GM19193 (cell line): ENCODE data around the gene SMC1B.

ENCODE experiments used
- POLR2A ChIP-seq: IDR thresholded peaks from 4 replicates; pipeline ENCODE4 v1.6.1; 2011; ENCODE audit not compliant: insufficient read depth, insufficient read length; ENCODE audit errors: extremely low read depth

SMC1B gene

DNA sequence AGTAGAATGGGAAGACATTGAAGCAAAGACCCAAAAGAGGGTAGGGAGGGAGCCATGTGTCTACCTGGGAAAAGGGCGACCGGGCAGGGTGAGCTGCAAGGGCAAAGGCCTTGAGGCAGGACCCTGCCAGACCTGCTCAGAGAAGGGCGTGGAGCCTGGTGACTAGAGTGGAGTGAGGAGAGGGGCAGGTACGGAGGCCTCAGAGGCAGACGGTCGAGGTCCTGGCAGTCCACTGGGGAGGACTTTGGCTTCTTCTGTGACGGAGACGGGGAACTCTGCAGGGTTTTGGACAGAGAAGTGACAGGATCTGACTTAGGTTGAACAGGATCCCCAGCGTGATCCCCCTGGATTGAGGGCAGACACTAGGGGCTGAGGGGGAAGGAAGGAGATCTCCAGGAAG is 13.0 kb upstream of the SMC1B start:
- no peak for TF ChIP-seq POLR2A

GRCh38 chr22:45425531-45426265 is 12.3 kb upstream of the SMC1B start:
- TF ChIP-seq POLR2A, result no peak

DNA sequence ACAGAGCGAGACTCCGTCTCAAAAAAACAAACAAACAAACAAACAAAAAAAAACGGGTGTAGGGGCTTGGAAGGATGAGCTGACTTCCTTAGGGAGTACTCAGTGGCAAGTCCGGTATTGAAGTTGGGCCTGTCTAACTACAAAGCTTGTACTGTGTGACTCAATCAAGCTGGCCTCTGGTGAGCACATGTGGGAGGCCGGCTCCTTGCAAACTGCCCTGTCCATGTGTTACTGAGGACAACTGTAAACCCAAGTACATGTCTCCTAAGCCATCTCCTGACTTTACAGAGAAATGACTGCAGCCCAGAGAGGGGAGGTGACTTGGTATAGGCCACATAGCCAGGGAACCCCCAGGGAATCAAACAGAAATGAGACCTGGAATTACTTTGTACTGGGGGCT is 11.7 kb upstream of the SMC1B start:
- TF ChIP-seq POLR2A, result no peak

DNA sequence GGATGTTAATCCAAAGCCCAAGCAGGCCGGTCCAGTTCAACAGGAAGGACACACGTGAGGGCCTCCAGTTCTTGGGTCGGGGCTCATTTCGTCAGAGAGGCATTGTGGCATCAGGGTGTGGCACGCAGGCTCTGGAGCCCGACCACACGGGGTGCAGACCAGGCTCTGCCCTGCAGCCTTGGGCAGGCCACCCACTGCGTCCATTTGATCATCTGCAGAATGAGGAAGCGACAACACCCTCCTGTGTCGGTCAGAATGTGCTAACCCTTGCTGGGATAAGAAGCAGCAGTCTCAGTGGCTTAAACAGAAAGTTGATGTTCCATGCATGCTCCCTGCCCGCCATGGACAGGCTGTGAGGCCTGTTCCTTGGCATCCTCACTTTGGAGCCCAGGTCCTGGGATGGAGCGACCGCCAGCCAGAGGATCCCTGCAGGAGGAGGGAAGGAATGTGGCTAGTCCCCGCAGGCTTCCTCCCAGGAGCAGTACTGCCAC is 10.9 kb upstream of the SMC1B start:
- TF ChIP-seq POLR2A, result no peak

DNA sequence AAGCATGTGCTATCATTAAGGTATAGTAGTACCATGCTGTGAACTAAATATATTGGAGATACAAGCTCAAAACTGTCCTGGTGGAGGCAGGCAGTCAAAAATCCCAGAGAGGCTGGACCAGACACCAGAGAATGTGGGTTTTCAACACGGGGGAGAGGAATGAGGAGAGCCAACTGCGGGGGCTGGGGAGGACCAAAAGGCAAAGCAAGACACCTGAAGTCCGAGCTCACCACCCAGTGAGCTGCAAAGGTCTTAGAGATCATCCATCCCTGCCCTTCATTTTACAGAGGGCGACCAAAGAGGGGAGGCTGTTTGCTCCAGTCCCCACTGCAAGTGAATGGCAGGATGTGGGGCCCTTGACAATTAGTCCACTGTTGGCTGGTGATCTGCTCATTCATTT is 10.1 kb upstream of the SMC1B start:
- no peak for TF ChIP-seq POLR2A

- TF ChIP-seq POLR2A, result no peak
Measured at GRCh38 chr22:45422237-45422983, 9.0 kb upstream of the SMC1B start.

GRCh38 chr22:45421349-45422055 is 8.1 kb upstream of the SMC1B start:
- TF ChIP-seq POLR2A, result no peak

DNA sequence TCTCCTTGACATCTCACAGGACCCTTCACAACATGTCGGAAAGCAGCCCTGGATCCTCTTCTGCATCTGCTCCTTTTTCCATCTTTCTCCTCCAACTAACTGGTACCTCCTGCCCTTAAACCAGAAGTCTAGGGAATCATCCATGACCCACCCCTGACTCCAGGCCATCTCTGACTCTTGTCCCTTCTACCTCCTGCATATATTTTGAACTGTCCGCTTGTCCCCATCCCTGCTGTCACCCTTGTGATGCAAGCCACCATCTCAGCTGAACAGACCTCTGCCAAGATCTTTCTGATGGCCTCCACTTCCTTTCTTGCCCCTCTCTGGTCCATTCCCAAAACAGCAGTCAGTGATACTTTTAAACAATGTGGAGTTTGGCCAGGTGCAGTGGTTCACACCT is 7.1 kb upstream of the SMC1B start:
- TF ChIP-seq POLR2A, result no peak

DNA sequence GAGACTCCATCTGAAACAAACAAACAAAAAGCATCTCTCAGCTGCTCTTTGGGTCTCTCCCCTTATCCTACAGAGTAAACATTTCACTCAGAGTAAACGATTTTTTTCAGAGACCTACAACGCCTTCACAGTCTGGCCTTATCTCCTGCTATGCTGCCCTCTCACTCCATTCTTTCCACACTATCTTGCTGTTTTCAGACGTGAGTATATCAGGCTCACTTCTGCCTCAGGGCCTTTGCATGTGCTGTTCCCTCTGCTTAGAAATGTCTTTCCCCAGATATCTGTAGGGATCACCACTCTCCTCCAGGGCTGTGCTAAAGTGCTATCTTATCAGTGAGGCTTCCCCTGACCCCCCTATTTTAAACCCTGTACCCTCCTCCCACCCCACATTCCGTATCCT is 6.6 kb upstream of the SMC1B start:
- no peak for TF ChIP-seq POLR2A

- no peak for TF ChIP-seq POLR2A
Measured at GRCh38 chr22:45418770-45419138, 5.4 kb upstream of the SMC1B start.

DNA sequence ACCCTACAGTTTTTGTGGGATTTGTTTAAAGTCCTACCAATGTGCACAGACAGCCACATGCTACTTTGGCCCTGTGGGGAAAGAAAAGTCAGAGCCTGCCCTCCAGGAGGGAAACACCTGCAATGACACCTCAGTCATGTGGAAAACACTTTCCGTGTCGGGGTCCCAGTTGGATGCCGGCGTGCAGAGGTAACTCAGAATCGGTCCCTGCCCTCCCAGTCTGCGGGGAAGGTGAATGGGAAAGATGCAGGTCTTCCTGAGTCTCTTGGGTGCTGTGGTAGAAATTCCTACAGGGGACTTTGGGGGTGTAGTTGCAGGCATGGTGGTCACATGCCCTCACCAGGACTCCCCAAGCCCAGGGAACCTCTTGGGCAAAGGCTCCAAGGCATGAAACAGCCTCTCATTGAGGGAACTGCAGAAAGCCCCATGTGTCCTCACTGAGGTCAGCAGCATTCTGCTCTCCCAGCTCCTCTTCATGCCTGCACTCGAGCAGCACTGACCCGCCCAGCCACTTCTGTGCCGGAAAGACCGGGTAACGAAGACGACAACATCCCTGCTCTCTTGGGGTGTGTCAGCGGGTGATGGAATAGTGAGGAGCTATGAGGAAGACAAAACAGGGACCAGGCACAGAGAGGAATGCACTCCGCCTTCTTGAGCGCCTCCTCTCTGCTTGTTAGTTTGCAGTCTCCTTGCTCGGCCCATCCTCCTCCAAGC is 4.8 kb upstream of the SMC1B start:
- no peak for TF ChIP-seq POLR2A

- TF ChIP-seq POLR2A, result no peak
Measured at GRCh38 chr22:45413013-45413367, 409 bp downstream of the SMC1B start.

GRCh38 chr22:45407793-45408192 is 5.6 kb downstream of the SMC1B start:
- no peak for TF ChIP-seq POLR2A

DNA sequence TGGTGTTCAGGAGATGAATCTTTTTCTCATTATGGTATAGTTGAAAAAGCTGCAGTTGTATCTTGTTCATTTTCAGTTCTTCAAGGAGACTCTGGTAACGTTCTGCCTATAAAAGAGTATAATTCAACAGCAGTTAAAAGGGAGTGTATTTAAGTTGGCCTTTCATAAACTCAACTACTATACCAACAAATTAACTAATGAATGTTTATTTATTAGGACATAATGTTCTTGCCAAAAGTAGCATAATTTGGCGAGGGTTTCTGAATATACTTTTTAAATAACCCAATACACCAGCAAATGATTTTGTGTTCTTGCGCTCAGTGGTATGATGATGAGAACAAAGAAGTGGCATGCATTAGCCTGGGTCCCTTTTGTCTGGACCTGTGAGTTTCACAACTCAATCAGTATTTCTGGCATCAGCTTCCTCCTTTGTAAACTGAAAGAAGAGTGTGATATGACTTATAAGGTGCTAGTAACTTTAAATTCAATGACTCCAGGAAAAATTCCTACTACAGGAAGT is 10.9 kb downstream of the SMC1B start:
- no peak for TF ChIP-seq POLR2A
